RWPE1 (cell line): ENCODE measurements around the gene ZNF783.
"Not testable (repeated sequence)": the region's sequence is repeated elsewhere in the genome, so short reads cannot be mapped to it uniquely, and the experiment has no call there.

ENCODE experiments used
- CTCF ChIA-PET: fragments of 350-600 bp; sonication (Branson Sonifier 250); formaldehyde crosslinking; extraction: SDS; loops from one replicate; lab custom pipeline; 2021; lab: Yijun Ruan, JAX
- POLR2A ChIA-PET: fragments of 400-600 bp; formaldehyde crosslinking; extraction: SDS; loops from one replicate; lab custom pipeline; 2020; ENCODE audit warnings: antibody characterized with exemption; ENCODE audit not compliant: low non-redundant PET; lab: Yijun Ruan, JAX
- DNase-seq: peaks from one replicate; pipeline ENCODE4 v3.0.0; 2012; ENCODE audit warnings: low spot score
- H3K27ac ChIP-seq: fragments of 450-650 bp; 2 replicates; pipeline ENCODE4 v1.5.1; 2017
- TF ChIP-seq, protein P1 (sequence below): fragments of 450-650 bp; conservative IDR thresholded peaks from 2 replicates; pipeline ENCODE4 v1.5.1; 2017; ENCODE audit warnings: low read depth, mild to moderate bottlenecking

ZNF783 gene

DNA sequence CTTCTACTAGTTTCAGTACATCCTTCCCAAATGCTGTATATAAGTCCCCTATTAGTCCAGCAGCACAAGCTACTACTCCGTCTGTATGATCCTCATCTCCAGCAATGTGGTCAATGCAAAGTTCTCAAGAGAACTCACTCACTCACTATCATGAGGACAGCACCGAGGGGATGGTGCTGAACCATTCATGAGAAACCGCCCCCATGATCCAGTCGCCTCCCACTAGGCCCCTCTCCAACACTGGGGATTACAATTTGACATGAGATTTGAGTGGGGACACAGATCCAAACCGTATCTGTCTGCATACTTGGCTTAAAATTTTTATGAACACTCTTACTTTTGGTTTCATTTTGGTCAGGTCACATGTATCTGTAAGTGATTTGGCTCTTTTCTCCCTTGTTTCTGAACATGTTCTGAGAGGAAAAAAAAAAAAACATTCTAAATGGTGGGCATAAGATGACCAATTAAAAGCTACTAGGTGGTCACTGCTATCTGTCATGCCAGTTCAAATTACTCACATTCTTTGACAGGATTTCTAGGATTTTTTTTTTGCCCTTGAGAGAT is 60.1 kb downstream of the ZNF783 start:
- ChIA-PET POLR2A (no interaction called here), CTCF (interaction anchor here (0.6 kb wide), 1 partner anchor 13 kb away, joined by 3 read pairs; no protein-coding TSS in a partner anchor)
- TF ChIP-seq, protein P1, sequence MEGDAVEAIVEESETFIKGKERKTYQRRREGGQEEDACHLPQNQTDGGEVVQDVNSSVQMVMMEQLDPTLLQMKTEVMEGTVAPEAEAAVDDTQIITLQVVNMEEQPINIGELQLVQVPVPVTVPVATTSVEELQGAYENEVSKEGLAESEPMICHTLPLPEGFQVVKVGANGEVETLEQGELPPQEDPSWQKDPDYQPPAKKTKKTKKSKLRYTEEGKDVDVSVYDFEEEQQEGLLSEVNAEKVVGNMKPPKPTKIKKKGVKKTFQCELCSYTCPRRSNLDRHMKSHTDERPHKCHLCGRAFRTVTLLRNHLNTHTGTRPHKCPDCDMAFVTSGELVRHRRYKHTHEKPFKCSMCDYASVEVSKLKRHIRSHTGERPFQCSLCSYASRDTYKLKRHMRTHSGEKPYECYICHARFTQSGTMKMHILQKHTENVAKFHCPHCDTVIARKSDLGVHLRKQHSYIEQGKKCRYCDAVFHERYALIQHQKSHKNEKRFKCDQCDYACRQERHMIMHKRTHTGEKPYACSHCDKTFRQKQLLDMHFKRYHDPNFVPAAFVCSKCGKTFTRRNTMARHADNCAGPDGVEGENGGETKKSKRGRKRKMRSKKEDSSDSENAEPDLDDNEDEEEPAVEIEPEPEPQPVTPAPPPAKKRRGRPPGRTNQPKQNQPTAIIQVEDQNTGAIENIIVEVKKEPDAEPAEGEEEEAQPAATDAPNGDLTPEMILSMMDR: no peak
- H3K27ac ChIP-seq: no peak overlapping the region
- no peak for DNase-seq

DNA sequence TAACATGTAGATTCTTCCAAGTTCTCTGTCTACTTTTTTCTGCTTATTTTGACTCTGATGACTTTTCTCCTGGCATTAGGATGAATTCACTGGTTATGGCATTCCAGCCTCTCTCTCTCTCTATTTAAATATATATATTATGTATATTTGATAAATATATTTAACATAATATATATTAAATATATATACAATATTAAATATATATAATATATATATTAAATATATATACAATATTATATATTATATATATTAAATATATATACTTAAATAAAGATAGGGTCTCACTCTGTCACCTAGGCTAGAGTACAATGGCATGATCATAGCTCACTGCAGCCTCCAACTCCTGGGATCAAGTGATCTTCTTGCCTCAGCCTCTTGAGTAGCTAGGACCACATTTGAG is 60.7 kb downstream of the ZNF783 start:
- ChIA-PET CTCF (no interaction called here), POLR2A (no interaction called here)
- TF ChIP-seq, protein P1: no peak
- no peak overlapping the region for H3K27ac ChIP-seq
- DNase-seq: no peak

DNA sequence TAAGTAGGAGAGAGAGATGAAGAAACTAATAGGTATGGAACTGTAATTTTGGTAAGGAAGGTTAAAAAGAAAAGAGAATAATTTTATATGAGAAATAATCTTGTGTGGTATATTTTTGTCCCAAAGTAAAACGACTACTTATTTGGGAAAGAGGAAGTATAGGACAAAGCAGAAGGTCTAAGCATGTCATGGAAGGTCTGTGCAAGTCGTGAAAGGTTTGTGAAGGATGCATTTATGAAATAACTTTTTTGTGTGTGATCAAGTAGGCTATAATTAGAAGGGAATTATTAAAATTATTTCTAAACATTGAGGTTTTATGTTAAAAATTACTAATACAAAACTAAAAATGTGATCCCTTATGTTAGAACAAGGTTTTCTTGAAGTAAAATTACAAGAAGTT is 63.3 kb downstream of the ZNF783 start:
- TF ChIP-seq, protein P1: no peak
- ChIA-PET CTCF (no interaction called here), POLR2A (no interaction called here)
- no peak for DNase-seq
- no peak overlapping the region for H3K27ac ChIP-seq

DNA sequence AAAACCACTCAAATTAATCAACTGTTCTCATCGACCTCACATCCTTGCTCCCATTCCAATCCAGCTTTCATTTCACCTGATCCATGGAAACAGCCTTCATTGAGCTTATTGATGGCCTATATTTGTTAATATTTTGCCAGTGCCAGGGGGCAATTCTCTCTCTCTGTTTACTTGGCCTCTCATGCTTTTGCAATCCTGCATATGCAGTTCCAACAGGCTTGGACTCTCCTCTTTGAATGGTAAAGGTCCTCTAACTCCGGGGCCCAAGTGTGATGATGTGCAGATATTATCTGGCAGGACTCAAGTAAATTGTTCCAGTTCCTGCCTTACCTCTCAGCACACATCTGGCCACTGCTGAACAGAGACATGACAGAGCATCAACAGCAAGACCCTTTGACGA is 67.3 kb downstream of the ZNF783 start:
- no peak overlapping the region for H3K27ac ChIP-seq
- TF ChIP-seq, protein P1: no peak
- no peak for DNase-seq
- ChIA-PET POLR2A (no interaction called here), CTCF (no interaction called here)

DNA sequence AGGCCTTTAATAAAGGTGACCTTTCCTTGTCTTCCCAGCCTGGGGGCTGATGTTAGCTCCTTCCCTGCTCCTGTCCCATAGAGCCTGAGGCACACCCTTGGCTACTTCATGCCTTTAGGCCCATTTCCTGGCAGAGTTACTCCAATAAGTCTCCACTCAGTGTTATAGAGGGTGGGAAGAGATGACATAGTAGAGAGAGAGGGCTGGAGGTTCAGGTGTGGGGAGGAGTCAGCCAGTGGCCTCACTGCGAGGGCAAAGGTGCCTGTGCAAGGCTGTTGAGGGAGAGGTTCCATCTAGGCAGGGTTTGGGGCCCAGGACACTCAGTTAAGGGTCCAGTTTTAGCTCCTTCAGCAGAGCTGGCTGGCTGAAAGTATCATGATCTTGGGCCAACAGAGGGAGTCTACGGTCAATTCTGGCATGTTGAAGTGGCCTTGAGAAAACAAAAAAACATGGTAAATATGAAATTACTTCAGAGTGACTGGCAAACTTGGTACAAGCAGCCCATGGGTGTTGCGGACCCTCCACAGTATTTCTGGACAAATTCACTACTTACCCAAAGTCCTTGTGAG is 67.9 kb downstream of the ZNF783 start:
- ChIA-PET CTCF (no interaction called here), POLR2A (no interaction called here)
- TF ChIP-seq, protein P1: no peak
- no peak overlapping the region for H3K27ac ChIP-seq
- no peak for DNase-seq

DNA sequence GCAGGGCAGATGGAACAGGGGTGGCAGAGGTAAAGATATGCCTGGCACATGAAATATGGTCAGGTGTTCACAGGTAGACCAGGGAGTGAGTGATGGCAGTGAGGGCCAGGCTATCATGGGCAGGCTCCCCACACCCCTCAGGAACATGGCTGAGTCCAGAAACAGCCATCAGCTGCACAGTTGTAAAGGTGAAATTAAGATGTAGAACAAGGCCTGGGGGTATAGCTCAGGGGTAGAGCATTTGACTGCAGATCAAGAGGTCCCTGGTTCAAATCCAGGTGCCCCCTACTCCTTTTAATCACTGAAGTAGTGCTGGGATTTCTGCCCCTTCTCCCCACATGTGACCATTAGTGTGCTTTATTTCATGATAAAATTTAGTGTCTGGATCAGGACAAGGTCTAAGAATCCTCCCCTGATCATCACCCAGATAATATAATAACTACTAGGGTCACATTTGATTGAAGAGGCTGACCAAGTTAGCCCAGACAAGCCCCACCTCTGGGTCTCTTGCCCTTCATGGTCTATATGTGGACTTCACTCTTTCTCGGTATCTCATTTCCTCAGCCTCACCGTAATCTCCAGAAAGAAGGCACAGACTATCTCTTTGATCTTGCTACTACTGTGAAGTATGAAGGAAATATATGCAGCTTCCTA is 69.0 kb downstream of the ZNF783 start:
- ChIA-PET CTCF (no interaction called here), POLR2A (no interaction called here)
- no peak overlapping the region for H3K27ac ChIP-seq
- TF ChIP-seq, protein P1: no peak
- no peak for DNase-seq

DNA sequence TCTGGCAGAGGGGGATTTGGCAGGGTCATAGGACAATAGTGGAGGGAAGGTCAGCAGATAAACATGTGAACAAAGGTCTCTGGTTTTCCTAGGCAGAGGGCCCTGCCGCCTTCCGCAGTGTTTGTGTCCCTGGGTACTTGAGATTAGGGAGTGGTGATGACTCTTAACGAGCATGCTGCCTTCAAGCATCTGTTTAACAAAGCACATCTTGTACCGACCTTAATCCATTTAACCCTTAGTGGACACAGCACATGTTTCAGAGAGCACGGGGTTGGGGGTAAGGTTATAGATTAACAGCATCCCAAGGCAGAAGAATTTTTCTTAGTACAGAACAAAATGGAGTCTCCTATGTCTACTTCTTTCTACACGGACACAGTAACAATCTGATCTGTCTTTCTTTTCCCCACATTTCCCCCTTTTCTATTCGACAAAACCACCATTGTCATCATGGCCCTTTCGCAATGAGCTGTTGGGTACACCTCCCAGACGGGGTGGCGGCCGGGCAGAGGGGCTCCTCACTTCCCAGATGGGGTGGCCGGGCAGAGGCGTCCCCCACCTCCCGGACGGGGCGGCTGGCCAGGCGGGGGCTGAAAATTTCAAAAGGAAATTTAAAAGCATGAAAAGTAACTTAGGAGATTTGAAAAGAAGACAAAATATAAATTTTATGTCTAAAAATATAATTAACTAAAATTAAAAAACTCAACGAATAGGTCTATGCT is 70.8 kb downstream of the ZNF783 start:
- DNase-seq, POLR2A ChIA-PET, H3K27ac ChIP-seq, CTCF ChIA-PET: not testable (repeated sequence)
